Measurements from ENCODE around the gene STK39. TPM values are rescaled to one million over a fixed set of nuclear protein-coding genes. Genes with fewer than 3 reads are reported as not detected.
A peak's percentile ranks its signal among the peaks of the same experiment; 100 is the strongest.

STK39 gene
- total and polyA plus RNA-seq, 9 of the 15 experiments (the other 6 are each of a cell fraction or from before 2014, with no cell fraction given): 0.19 to 0.76 (median 0.51) TPM

DNA sequence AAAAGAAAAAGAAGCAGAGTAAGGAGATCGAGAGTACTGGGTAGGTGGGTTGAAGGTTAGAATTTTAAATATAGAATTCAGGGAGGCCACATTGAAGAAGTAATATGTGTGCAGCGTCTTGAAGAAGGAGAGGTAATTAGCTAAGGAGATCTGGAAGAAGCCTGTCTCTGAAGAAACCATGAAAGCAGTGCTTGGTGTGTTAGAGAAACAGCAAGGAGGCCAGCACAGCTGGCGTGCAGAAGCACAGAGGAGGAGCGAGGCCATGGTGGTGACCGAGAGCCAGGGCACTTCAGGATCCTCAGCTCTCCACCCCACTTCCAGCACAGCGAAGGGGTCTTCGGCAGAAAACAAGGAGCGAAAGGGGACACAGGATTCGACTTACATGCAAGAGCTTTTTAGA lies 305.8 kb downstream of the STK39 start (continued):
- TF ChIP-seq, protein P1, sequence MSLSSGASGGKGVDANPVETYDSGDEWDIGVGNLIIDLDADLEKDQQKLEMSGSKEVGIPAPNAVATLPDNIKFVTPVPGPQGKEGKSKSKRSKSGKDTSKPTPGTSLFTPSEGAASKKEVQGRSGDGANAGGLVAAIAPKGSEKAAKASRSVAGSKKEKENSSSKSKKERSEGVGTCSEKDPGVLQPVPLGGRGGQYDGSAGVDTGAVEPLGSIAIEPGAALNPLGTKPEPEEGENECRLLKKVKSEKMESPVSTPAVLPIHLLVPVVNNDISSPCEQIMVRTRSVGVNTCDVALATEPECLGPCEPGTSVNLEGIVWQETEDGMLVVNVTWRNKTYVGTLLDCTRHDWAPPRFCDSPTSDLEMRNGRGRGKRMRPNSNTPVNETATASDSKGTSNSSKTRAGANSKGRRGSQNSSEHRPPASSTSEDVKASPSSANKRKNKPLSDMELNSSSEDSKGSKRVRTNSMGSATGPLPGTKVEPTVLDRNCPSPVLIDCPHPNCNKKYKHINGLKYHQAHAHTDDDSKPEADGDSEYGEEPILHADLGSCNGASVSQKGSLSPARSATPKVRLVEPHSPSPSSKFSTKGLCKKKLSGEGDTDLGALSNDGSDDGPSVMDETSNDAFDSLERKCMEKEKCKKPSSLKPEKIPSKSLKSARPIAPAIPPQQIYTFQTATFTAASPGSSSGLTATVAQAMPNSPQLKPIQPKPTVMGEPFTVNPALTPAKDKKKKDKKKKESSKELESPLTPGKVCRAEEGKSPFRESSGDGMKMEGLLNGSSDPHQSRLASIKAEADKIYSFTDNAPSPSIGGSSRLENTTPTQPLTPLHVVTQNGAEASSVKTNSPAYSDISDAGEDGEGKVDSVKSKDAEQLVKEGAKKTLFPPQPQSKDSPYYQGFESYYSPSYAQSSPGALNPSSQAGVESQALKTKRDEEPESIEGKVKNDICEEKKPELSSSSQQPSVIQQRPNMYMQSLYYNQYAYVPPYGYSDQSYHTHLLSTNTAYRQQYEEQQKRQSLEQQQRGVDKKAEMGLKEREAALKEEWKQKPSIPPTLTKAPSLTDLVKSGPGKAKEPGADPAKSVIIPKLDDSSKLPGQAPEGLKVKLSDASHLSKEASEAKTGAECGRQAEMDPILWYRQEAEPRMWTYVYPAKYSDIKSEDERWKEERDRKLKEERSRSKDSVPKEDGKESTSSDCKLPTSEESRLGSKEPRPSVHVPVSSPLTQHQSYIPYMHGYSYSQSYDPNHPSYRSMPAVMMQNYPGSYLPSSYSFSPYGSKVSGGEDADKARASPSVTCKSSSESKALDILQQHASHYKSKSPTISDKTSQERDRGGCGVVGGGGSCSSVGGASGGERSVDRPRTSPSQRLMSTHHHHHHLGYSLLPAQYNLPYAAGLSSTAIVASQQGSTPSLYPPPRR (CRISPR knock-in tag; IDR thresholded peaks at IDR 0.05; ENCODE audit: borderline replicate concordance): no peak
- TF ChIP-seq PHF21A (IDR thresholded peaks at IDR 0.05; ENCODE audit: borderline replicate concordance, low read depth): no peak
- TF ChIP-seq THRB (CRISPR knock-in tag; conservative IDR thresholded peaks at IDR 0.05): peak; percentile 73; the same call in 1 of the 2 replicates
- TF ChIP-seq, protein P2, sequence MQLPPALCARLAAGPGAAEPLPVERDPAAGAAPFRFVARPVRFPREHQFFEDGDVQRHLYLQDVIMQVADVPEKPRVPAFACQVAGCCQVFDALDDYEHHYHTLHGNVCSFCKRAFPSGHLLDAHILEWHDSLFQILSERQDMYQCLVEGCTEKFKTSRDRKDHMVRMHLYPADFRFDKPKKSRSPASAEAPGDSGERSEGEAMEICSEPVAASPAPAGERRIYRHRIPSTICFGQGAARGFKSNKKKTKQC (CRISPR knock-in tag; IDR thresholded peaks at IDR 0.05): no peak
- TF ChIP-seq, protein P3, sequence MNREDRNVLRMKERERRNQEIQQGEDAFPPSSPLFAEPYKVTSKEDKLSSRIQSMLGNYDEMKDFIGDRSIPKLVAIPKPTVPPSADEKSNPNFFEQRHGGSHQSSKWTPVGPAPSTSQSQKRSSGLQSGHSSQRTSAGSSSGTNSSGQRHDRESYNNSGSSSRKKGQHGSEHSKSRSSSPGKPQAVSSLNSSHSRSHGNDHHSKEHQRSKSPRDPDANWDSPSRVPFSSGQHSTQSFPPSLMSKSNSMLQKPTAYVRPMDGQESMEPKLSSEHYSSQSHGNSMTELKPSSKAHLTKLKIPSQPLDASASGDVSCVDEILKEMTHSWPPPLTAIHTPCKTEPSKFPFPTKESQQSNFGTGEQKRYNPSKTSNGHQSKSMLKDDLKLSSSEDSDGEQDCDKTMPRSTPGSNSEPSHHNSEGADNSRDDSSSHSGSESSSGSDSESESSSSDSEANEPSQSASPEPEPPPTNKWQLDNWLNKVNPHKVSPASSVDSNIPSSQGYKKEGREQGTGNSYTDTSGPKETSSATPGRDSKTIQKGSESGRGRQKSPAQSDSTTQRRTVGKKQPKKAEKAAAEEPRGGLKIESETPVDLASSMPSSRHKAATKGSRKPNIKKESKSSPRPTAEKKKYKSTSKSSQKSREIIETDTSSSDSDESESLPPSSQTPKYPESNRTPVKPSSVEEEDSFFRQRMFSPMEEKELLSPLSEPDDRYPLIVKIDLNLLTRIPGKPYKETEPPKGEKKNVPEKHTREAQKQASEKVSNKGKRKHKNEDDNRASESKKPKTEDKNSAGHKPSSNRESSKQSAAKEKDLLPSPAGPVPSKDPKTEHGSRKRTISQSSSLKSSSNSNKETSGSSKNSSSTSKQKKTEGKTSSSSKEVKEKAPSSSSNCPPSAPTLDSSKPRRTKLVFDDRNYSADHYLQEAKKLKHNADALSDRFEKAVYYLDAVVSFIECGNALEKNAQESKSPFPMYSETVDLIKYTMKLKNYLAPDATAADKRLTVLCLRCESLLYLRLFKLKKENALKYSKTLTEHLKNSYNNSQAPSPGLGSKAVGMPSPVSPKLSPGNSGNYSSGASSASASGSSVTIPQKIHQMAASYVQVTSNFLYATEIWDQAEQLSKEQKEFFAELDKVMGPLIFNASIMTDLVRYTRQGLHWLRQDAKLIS (CRISPR knock-in tag; IDR thresholded peaks at IDR 0.05): no peak
- TF ChIP-seq HMG20A (CRISPR knock-in tag; conservative IDR thresholded peaks at IDR 0.05): no peak
- no peak; the same call in 1 of the 2 replicates for TF ChIP-seq ZBTB17 (CRISPR knock-in tag; IDR thresholded peaks at IDR 0.05)
- no peak for TF ChIP-seq HIVEP1 (CRISPR knock-in tag; IDR thresholded peaks at IDR 0.05)
- no peak for TF ChIP-seq ZNF354B (CRISPR knock-in tag; IDR thresholded peaks at IDR 0.05)
- no peak; the same call in 1 of the 2 replicates for TF ChIP-seq PML (IDR thresholded peaks at IDR 0.05; ENCODE audit: low read length)
- no peak for TF ChIP-seq NR2C2 (CRISPR knock-in tag; IDR thresholded peaks at IDR 0.05)
- TF ChIP-seq NR2C2 (tag; IDR thresholded peaks at IDR 0.05): no peak; the same call in 1 of the 2 replicates
- TF ChIP-seq ZSCAN32 (CRISPR knock-in tag; IDR thresholded peaks at IDR 0.05): peak; percentile 46
- TF ChIP-seq, protein P4, sequence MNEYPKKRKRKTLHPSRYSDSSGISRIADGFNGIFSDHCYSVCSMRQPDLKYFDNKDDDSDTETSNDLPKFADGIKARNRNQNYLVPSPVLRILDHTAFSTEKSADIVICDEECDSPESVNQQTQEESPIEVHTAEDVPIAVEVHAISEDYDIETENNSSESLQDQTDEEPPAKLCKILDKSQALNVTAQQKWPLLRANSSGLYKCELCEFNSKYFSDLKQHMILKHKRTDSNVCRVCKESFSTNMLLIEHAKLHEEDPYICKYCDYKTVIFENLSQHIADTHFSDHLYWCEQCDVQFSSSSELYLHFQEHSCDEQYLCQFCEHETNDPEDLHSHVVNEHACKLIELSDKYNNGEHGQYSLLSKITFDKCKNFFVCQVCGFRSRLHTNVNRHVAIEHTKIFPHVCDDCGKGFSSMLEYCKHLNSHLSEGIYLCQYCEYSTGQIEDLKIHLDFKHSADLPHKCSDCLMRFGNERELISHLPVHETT (CRISPR knock-in tag; conservative IDR thresholded peaks at IDR 0.05 in 1 of 2, IDR thresholded peaks at IDR 0.05 in 1 of 2): peak in 1 of 2 experiments; percentile 72; a peak in 1 of 4 replicates
- TF ChIP-seq MCM5 (IDR thresholded peaks at IDR 0.05; ENCODE audit: low read depth): no peak
- TF ChIP-seq L3MBTL2 (IDR thresholded peaks at IDR 0.05): no peak

All from K562 (cell line).